SH-SY5Y (cell line): ENCODE measurements around the gene PALB2.

Experiments used
- GATA2 ChIP-seq: IDR thresholded peaks from 2 replicates; pipeline ENCODE4 v1.6.1; 2011; ENCODE audit warnings: mild to moderate bottlenecking, low read depth, low read length
- GATA3 ChIP-seq: IDR thresholded peaks from 2 replicates; pipeline ENCODE4 v1.6.1; 2011; ENCODE audit warnings: low read depth, mild to moderate bottlenecking, low read length, moderate library complexity

- no peak for TF ChIP-seq GATA3
- no peak for TF ChIP-seq GATA2
Observed at GRCh38 chr16:23663918-23664317, 22.8 kb upstream of the PALB2 start.
